Natural killer cell treated with Interleukin-12 subunit alpha and Interleukin-12 subunit beta and Interleukin-15 and Interleukin-18, amount 100 ng/mL, for 72 hours (primary cell): Measurements from ENCODE around the gene CCL20. TPM values are rescaled to one million over a fixed set of nuclear protein-coding genes. Genes with fewer than 3 reads are reported as not detected.

Experiments
- ATAC-seq, 2 donors: fragments of 150-1000 bp; cut with Tn5 transposase in 1 of 2; sonication (Bioruptor Pico), chemical (Tn5 transposase) in 1 of 2; 2 replicates each; pipeline ENCODE4 v1.10.0; 2021
- DNase-seq: peaks from one replicate; pipeline ENCODE4 v3.0.0; 2022; ENCODE audit warnings: low spot score
- H3K27ac Mint-ChIP-seq, 2 donors: 1 replicate in 1 of 2; 2 replicates in 1 of 2; pipeline ENCODE4 v1.8.0; 2022; ENCODE audit warnings: mixed read lengths in 2 of 2, mild to moderate bottlenecking in 1 of 2, moderate library complexity in 1 of 2
- H3K27me3 Mint-ChIP-seq, 2 donors: 1 replicate in 1 of 2; 2 replicates in 1 of 2; pipeline ENCODE4 v1.8.0; 2022; ENCODE audit warnings: mixed read lengths in 2 of 2
- H3K36me3 Mint-ChIP-seq: one replicate; pipeline ENCODE4 v1.8.0; 2022; ENCODE audit warnings: mixed read lengths
- H3K4me1 Mint-ChIP-seq, 2 donors: 1 replicate in 1 of 2; 2 replicates in 1 of 2; pipeline ENCODE4 v1.8.0; 2022; ENCODE audit warnings: low read depth in 2 of 2, mixed read lengths in 2 of 2, mild to moderate bottlenecking in 1 of 2
- H3K4me3 Mint-ChIP-seq: one replicate; pipeline ENCODE4 v1.8.0; 2022; ENCODE audit warnings: mixed read lengths
- H3K9me3 Mint-ChIP-seq: 2 replicates; pipeline ENCODE4 v1.8.0; 2022; ENCODE audit warnings: mixed read lengths
- total RNA-seq, 2 donors: library from RNA; stranded (reverse); gene quantifications; one replicate each; pipeline ENCODE4 v1.2.3, GENCODE V29; 2022

Gene CCL20
- total RNA-seq, 2 donors from 2014 or later = not detected

- no peak for DNase-seq
- ATAC-seq = no peak
- Mint-ChIP-seq H3K27me3 (peaks cover 0 to 5% of the 10 kb centered on the region in 2 donors), H3K36me3 (no peaks in the 10 kb centered on the region), H3K4me3 (no peak overlapping the region), H3K9me3 (no peaks in the 10 kb centered on the region), H3K27ac (no peak overlapping the region), H3K4me1 (no peaks in the 10 kb centered on the region)
Measured at GRCh38 chr2:227861011-227861410, 47.4 kb downstream of the CCL20 start.

DNA sequence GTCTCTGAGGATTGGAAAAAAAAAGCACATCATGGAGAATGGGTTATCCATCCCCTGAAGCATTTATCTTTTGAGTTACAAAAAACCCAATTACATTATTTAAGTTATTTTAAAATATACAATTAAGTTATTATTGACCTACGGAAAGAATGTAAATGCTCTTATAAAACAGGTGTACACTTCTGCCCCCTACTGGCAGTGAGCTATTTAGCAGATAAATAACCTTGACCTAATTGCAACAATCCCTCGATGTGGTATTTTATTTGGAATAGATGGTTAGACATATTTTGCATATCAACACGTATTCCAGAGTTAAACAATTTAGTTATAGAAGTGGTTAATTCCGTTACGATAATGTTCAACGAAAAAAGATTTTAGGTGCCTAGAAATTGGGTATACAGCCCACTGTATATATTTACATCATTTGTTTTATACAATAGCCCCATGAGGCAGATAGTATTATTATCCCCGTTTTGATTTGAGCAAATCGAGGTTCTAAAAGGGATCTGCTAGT, 48.6 kb downstream of the CCL20 start:
- Mint-ChIP-seq H3K9me3 (no peaks in the 10 kb centered on the region), H3K4me1 (no peaks in the 10 kb centered on the region), H3K4me3 (no peak overlapping the region), H3K27me3 (peaks cover 6 to 11% of the 10 kb centered on the region in 2 donors), H3K36me3 (no peaks in the 10 kb centered on the region), H3K27ac (no peak overlapping the region)
- DNase-seq (no peak), ATAC-seq (no peak)

DNA sequence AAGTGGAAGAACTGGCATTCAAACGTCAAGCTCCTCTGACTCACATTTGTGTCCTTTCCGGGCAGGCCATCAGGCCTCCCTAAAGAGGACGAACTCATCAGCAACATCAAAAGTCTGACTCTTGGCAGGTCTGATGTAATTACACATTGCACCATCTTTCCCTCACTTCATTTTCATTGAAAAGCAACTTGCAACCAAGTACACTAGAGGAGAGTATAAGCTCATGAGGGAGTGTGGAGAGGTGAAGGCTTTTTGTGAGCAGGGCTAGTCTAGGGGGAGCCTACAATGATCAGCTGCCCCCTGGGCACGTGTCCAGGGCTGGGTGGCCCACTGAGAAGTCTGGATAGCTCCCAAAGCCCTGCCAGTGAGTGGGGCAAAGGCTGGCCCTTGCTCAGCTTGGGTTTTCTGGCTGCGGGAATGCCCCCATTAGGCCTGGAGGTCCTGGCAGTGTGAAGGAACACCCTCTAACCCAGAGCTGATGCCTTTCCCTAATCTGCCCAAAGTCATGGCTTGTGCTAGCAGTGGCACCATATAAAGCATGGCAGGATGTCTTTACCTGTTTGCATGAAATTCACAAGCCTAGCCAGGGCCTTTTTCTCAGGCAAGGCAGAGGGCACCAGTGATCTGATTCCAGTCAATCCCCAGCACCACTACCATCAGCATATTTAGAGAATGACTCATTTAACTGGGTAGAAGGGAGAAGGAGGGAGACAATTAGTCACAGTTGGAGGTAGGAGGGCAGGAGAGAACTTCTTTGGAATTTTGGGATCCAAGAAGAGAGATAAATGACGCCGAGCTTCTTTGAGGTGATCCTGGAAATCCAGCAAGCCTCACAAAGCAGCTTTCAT, 49.3 kb downstream of the CCL20 start:
- DNase-seq (no peak), ATAC-seq (no peak)
- Mint-ChIP-seq H3K27ac (no peak overlapping the region), H3K9me3 (no peaks in the 10 kb centered on the region), H3K36me3 (no peaks in the 10 kb centered on the region), H3K27me3 (peaks cover 6 to 11% of the 10 kb centered on the region in 2 donors), H3K4me1 (no peaks in the 10 kb centered on the region), H3K4me3 (no peak overlapping the region)

- Mint-ChIP-seq H3K27me3 (peaks cover 8 to 11% of the 10 kb centered on the region in 2 donors), H3K4me3 (no peak overlapping the region), H3K4me1 (no peaks in the 10 kb centered on the region), H3K36me3 (no peaks in the 10 kb centered on the region), H3K9me3 (no peaks in the 10 kb centered on the region), H3K27ac (no peak overlapping the region)
- ATAC-seq (no peak), DNase-seq (no peak)
Measured at GRCh38 chr2:227864161-227864756, 50.6 kb downstream of the CCL20 start.

DNA sequence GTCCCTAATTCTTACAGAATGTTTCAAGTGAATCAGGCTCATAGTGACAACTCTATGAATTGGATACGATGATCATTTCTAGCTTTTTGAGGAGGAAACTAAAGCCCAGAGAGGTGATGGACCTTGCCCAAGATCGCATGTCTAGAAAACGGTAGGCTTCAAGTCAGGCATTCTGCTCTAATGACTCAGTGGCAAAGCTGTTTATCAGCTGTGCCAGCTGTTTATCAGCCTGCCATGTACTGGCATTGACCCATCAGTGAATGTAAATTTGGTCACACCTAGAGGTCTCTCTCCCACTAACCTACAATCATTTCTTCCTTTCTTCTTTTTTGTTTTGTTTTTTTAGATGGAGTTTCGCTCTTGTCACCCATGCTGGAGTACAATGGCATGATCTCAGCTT, 51.6 kb downstream of the CCL20 start:
- H3K9me3 Mint-ChIP-seq = no peaks in the 10 kb centered on the region
- H3K27me3 Mint-ChIP-seq = peaks cover 16 to 17% of the 10 kb centered on the region in 2 donors
- DNase-seq = no peak
- H3K4me3 Mint-ChIP-seq = no peak overlapping the region
- ATAC-seq = no peak
- no peaks in the 10 kb centered on the region for H3K4me1 Mint-ChIP-seq
- H3K27ac Mint-ChIP-seq = no peak overlapping the region
- no peaks in the 10 kb centered on the region for H3K36me3 Mint-ChIP-seq

Other genes starting within 250 kb of the CCL20 start
- gene SCYGR2, start 214.9 kb upstream of the CCL20 start, total RNA-seq = not detected
- gene SCYGR3, start 199.0 kb upstream of the CCL20 start, total RNA-seq = not detected
- gene SCYGR4, start 196.3 kb upstream of the CCL20 start, total RNA-seq = not detected
- not detected for gene SCYGR5, start 147.0 kb upstream of the CCL20 start, total RNA-seq
- gene SLC19A3, start 95.8 kb upstream of the CCL20 start, total RNA-seq = not detected
- not detected for gene SCYGR6, start 89.1 kb upstream of the CCL20 start, total RNA-seq
- not detected for gene SCYGR7, start 85.5 kb upstream of the CCL20 start, total RNA-seq
- gene SCYGR8, start 67.9 kb upstream of the CCL20 start, total RNA-seq = not detected
- not detected for gene DAW1, start 57.8 kb downstream of the CCL20 start, total RNA-seq